GM12891 (cell line): ENCODE measurements around the gene RPL28.

Experiments
- DNase-seq: peaks from one replicate; pipeline ENCODE4 v3.0.0; 2011; ENCODE audit warnings: low spot score; ENCODE audit not compliant: insufficient read length
- FAIRE-seq: peaks from 2 replicates; lab custom pipeline; 2011; peaks lifted over from hg19 to GRCh38; lab: Jason Lieb, UNC
- PAX5 ChIP-seq: IDR thresholded peaks from 2 replicates; pipeline ENCODE4 v1.6.1; 2011; ENCODE audit warnings: low read length, moderate library complexity, mild to moderate bottlenecking; ENCODE audit not compliant: insufficient read depth, severe bottlenecking
- POLR2A ChIP-seq: IDR thresholded peaks from 2 replicates; pipeline ENCODE4 v1.6.1; 2011; ENCODE audit warnings: low read depth, low read length, control low read depth
- POLR2AphosphoS5 ChIP-seq: IDR thresholded peaks from 2 replicates; pipeline ENCODE4 v1.6.1; 2011; ENCODE audit warnings: low read depth, low read length, control low read depth
- POU2F2 ChIP-seq: IDR thresholded peaks from 2 replicates; pipeline ENCODE4 v1.6.1; 2011; ENCODE audit warnings: low read depth, mild to moderate bottlenecking, control low read depth, low read length, moderate library complexity
- SPI1 ChIP-seq: IDR thresholded peaks from 2 replicates; pipeline ENCODE4 v1.6.1; 2011; ENCODE audit warnings: low read depth, low read length, control low read depth
- TAF1 ChIP-seq: IDR thresholded peaks from 2 replicates; pipeline ENCODE4 v1.6.1; 2011; ENCODE audit warnings: low read depth, low read length, control low read depth

The RPL28 gene

DNA sequence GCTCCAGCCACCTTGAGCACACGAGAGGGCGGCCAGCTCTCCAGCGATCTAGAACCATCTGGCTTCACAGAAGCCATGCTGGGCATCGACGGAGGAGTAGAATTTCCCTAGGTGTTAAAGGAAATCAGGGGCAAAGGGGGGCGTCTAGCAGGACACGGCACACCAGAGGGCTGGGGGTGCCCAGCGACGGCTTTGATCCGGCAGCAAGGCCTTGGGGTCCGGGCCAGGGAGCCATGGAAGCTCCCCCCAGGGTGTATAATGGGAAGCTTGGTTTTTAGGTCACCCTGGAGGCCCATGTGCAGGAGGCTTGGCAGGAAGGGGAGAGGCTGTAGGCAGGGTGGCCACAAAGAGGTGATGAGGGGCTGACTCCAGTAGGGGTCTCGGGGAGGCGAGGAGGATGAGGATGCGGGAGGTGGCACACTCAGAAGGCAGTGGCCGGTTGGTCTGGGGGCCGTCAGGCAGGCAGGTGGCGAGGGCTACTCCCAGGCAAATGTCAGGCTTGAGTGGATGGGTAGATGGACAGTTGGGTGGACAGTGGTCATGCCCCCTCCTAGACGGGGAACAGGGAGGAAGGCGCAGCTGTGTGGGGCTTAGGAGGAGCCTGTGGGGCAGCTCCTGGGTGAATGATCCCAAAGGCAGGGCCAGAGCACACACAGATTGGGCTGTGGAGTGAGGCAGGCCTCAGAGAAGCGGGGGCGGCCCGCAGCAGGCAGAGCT is 40.5 kb upstream of the RPL28 start:
- no peak for TF ChIP-seq POLR2A
- TF ChIP-seq PAX5, result no peak
- no peak for TF ChIP-seq POLR2AphosphoS5
- no peak for TF ChIP-seq POU2F2
- TF ChIP-seq TAF1, result no peak
- FAIRE-seq (no peak), DNase-seq (no peak)

DNA sequence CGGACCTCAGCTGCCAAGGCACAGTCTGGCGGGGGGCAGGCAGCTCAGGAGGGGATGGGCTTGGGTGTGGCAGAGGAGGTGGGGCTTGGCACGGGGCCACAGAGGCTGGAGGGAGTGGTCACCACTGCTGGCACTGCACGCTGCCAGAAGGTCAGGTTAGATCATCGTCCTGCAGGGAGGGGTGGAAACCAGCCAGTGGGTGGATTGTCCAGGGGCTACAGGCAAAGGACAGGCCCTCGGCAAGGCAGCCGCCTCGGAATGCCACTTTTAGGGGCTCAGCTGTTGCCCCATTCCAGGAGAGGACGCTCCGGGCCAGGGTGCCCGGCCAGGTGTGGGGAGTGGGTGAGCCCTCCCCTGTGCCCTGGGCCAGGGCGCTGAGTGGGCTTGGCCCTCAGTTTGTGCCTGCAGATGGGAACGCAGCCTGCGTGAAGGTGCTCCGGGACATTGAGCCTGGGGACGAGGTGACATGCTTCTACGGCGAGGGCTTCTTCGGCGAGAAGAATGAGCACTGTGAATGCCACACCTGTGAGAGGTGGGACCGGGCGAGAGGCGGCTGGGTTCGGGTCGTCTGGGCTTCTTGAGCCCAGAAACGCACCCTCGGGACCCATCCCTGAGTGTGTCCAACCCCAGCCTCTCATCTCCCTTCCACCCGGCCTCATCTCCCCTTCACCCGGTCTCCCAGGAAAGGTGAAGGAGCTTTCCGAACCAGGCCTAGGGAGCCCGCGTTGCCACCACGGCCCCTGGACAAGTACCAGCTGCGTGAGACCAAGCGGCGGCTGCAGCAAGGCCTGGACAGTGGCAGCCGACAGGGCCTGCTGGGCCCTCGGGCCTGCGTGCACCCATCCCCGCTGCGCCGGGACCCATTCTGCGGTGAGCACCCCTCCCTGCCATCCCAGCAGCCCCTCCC is 39.7 kb upstream of the RPL28 start:
- FAIRE-seq (no peak), DNase-seq (no peak)
- no peak for TF ChIP-seq PAX5
- TF ChIP-seq TAF1, result no peak
- TF ChIP-seq POLR2A, result no peak

DNA sequence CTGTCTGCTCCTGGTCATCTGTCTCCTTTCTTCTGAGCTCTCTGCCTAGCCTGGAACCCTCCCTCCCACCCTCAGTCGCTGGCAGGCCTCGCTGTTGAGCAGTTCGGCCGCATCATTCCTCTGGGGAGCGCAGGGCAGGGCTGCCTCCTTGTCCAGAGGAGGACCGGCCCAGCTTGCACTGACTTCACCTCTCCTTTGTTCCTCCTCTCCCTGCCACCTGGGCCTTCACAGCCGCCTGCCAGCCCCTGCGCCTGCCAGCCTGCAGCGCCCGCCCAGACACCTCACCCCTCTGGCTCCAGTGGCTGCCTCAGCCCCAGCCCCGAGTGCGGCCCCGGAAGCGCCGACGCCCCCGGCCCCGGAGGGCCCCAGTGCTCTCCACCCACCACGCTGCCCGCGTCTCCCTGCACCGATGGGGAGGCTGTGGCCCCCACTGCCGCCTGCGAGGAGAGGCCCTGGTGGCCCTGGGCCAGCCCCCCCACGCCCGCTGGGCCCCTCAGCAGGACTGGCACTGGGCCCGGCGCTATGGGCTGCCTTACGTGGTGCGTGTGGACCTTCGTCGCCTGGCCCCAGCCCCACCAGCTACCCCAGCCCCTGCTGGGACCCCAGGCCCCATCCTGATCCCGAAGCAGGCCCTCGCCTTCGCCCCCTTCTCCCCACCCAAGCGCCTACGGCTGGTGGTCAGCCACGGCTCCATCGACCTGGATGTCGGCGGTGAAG is 38.8 kb upstream of the RPL28 start:
- TF ChIP-seq SPI1 (no peak), POLR2A (no peak), POLR2AphosphoS5 (no peak), PAX5 (no peak), POU2F2 (no peak), TAF1 (no peak)
- DNase-seq, result no peak
- FAIRE-seq, result no peak

DNA sequence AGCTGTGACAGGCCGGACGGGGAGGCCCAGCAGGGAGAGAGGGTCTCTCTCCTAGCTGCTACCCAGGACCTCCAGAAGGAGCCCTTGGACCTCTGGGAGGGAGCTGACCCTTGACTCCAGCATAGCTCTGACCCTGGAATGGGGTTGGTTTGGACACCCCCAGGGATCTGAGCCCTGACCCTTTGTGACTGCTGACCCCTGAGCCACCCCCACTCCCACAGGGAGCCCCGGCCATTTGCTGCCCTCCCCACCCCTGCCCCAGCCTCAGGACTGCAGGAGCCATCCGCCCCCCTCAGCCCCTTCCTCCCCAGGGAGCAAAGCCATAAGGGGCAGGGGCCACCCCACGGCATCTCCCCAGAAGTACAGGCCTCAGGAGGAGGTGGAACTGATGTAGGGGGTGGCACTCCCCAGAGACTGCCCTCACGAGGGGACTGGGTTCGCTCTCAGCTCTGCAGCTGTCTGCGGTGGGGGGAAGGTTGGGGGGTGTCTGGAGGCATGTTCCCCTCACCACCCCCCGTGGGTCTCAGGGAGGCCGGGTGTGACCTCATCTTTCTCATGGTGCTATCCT is 38.2 kb upstream of the RPL28 start:
- FAIRE-seq (no peak), DNase-seq (no peak)
- no peak for TF ChIP-seq TAF1
- no peak for TF ChIP-seq POU2F2
- no peak for TF ChIP-seq PAX5
- TF ChIP-seq SPI1, result no peak
- no peak for TF ChIP-seq POLR2A
- TF ChIP-seq POLR2AphosphoS5, result no peak

DNA sequence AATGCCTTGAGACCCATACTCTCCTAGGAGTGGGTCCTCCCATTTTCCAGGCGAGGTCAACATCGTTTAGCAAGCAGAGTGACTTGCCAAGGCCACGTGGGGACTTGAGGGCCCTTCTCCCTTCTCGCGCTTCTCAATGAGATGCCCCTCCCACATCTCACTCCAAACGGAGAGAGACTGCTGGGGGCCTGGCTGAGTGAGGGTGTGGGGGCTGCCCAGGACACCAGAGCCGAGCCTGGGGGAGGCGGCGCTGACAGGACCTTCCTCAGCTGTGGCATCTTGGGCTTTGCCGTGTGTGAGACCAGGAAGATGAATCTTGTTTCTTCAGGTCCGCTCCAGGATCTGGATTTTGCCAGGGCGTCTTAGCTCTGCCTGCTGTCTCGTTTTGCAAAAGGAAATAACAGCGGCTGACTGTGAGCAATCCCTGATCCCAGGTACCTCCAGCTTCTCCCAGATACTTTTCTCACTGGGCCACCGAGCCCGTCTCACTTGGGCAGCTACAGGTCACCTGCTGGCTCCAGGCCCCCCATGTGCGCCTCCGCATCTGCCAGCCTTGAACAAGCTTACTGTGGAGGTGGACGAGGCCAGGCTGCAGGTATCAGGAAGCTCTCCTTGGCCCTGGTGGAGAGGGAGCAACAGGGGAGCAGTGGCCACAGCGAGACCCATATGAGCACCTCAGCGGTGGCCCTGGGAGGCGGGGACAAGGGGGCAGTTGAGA is 37.3 kb upstream of the RPL28 start:
- DNase-seq (no peak), FAIRE-seq (no peak)
- TF ChIP-seq TAF1 (no peak), POLR2AphosphoS5 (no peak), PAX5 (no peak), POLR2A (no peak), SPI1 (no peak), POU2F2 (no peak)

DNA sequence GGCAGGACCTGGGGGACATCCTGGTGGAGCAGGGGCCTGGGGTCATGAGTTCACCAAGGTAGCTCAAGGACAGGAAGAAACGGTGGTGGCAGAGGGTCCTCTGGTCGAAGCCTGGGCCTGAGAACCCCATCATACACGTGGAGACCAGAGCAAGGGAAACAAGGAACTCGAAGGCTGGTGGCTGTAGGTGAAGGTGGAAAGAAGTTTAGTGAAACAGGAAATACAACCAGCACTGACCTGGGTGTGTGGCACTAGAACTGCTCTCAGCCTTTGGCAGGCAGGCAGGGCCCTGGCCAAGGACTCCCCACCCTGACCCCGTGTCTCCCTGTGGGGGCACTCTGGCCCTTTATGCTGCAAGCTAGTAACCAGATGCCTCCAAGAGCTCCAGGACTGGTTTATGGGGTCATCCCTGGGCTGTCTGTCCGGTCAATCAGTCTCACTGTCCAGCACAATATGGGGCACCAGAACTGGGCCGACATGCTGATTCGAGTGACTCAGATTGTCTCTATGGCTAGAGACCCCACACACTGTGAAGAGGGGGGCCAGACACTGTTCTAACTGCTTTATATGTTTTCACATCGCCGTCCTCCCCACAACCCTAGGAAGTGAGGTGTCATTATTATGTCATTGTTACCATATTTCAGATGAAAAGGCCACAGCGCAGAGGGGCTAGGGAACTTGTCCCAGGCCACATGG is 35.0 kb upstream of the RPL28 start:
- no peak for DNase-seq
- FAIRE-seq, result no peak
- TF ChIP-seq SPI1, result no peak
- TF ChIP-seq POLR2A, result no peak
- TF ChIP-seq POLR2AphosphoS5, result no peak
- TF ChIP-seq PAX5, result no peak
- no peak for TF ChIP-seq TAF1
- no peak for TF ChIP-seq POU2F2

DNA sequence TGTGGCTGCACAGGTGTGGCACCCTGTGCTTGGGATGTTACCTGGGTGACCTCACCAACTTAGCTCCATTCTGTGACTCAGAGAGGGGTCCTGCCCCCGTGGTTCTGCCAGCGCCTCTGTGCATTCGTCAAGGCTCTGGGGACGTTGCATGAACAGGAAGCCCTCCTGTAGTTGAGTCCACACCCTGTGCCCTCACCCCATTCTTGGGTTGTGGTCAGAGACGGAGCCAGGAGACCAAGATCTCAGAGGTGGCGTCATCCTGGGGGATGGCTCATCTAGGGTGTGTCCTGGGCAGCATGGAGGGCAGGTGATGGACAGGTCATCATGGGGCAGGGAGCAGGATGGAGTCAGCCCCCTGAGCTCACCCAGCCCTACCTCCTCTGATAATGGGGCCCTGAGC is 33.7 kb upstream of the RPL28 start:
- no peak for DNase-seq
- no peak for TF ChIP-seq POLR2AphosphoS5
- no peak for FAIRE-seq

DNA sequence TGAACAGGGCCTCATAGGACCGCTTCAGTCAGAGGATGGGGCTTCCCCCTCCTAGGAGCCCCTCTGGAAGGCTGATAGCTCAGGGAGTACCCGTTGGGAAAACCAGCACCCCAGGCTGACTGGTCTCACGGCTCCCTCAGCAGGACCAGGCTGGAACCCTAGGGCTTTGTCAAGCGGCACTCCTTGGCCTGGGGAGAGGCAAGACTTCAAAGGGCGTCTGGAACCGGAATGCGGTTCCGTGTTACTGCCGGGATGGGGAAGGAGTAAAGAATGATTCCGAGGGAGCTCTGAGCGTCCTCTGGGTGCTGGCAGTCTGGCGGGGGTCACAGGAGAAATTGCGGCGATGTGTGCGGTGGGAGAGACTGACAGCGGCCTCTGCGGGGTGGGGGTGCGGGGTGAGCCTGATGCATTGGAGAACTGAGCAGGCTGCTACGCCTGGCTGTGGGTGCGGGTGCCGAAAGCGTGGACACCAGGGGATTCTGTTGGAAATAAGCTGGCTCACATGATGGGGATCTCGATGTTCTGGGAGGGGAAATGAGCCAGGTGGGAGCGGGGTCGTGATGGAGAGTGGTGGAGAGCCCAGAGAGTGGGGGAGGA is 33.1 kb upstream of the RPL28 start:
- FAIRE-seq, result no peak
- DNase-seq, result no peak

More for the DNA sequence above, 33.1 kb upstream of the RPL28 start:
- TF ChIP-seq POLR2A, result no peak
- TF ChIP-seq TAF1, result no peak
- TF ChIP-seq POU2F2, result no peak
- no peak for TF ChIP-seq POLR2AphosphoS5
- TF ChIP-seq PAX5, result no peak
- TF ChIP-seq SPI1, result no peak
